ENCODE results near the gene HSPA1L.

GRCh38 chr6:31822036-31822821 lies 7.1 kb upstream of the HSPA1L start:
- TF ChIP-seq POLR2A (IDR thresholded peaks at IDR 0.05), result peak in 1 of 2 donors; percentile 50
- TF ChIP-seq, protein P1, sequence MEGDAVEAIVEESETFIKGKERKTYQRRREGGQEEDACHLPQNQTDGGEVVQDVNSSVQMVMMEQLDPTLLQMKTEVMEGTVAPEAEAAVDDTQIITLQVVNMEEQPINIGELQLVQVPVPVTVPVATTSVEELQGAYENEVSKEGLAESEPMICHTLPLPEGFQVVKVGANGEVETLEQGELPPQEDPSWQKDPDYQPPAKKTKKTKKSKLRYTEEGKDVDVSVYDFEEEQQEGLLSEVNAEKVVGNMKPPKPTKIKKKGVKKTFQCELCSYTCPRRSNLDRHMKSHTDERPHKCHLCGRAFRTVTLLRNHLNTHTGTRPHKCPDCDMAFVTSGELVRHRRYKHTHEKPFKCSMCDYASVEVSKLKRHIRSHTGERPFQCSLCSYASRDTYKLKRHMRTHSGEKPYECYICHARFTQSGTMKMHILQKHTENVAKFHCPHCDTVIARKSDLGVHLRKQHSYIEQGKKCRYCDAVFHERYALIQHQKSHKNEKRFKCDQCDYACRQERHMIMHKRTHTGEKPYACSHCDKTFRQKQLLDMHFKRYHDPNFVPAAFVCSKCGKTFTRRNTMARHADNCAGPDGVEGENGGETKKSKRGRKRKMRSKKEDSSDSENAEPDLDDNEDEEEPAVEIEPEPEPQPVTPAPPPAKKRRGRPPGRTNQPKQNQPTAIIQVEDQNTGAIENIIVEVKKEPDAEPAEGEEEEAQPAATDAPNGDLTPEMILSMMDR (IDR thresholded peaks at IDR 0.05), result no peak

Data from lower leg skin (tissue), 3 donors.